COLO668 (cell line): ENCODE results near the gene ACTR2.
"Not testable (repeated sequence)": the region's sequence is repeated elsewhere in the genome, so short reads cannot be mapped to it uniquely, and the experiment has no call there.

Source experiments
- DNase-seq: peaks from one replicate; lab custom pipeline; 2025; ENCODE audit not compliant: unreplicated experiment; lab: John Stamatoyannopoulos, UW

ACTR2 gene

GRCh38 chr2:65227456-65228262 is at the start of gene ACTR2:
Gene ACTR2, plus strand, starts transcription at chr2:65227831. Its CDS starts 79 bp downstream, at chr2:65227910.
- peak; percentile 96 for DNase-seq

DNA sequence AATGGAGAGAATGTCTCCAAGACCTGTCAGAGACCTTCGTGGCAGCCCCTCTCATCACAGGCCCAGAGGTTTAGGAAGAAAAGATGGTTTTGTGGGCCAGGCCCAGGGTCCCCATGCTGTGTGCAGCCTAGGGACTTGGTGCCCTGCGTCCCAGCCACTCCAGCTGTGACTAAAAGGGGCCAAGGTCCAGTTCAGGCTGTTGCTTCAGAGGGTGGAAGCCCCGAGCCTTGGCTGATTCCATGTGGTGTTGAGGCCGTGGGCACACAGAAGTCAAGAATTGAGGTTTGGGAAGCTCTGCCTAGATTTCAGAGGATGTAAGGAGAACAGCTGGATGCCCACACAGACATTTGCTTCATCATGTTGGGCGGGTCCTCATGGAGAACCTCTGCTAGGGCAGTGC is 45.1 kb upstream of the ACTR2 start:
- no peak for DNase-seq

DNA sequence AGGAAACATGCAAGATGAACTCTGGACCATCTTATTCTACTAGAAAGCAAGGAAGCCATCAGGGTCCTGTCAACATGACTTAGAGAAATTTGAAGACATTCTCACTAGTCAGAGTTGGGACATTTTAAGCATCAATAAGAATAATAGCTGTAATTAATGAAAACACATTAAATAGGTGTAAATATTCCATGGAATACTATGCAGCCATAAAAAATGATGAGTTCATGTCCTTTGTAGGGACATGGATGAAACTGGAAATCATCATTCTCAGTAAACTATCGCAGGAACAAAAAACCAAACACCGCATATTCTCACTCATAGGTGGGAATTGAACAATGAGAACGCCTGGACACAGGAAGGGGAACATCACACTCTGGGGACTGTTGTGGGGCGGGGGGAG is 44.2 kb upstream of the ACTR2 start:
- DNase-seq, result not testable (repeated sequence)

GRCh38 chr2:65185012-65185411 is 42.6 kb upstream of the ACTR2 start:
- DNase-seq, result no peak

DNA sequence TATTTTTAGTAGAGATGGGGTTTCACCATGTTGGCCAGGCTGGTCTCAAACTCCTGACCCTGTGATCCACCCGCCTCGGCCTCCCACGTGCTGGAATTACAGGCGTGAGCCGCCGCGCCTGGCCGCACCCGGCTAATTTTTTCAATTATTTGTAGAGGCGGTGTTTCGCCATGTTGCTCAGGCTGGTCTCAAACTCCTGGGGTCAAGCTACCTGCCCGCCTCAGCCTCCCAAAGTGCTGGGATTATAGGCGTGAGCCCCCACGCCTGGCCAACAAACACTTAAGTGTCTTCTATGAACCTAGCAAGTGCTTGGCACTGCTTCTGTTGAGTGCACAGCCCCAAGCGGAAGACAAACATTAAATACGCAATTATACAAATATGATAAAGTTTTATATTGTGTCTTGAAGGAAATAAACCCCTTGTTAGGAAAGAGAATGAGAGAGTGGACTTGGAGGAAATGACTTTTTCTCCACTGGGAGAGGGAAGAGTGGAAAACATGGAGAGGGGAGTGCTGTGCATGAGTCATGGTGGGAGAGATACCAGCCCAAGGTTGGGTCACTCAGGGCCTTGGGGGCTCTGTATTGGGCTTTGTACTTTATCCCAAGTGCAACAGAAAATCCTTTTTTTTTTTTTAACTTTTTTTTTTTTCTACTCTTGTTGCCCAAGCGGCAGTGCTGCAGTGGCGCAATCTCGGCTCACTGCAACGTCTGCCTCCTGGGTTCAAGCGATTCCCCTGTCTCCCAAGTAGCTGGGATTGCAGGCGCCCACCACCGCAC is 41.4 kb upstream of the ACTR2 start:
- DNase-seq, result no peak

- peak; percentile 61 for DNase-seq
Observed at GRCh38 chr2:65186872-65187851, 40.5 kb upstream of the ACTR2 start.

GRCh38 chr2:65193446-65193845 is 34.2 kb upstream of the ACTR2 start:
- DNase-seq, result no peak

DNA sequence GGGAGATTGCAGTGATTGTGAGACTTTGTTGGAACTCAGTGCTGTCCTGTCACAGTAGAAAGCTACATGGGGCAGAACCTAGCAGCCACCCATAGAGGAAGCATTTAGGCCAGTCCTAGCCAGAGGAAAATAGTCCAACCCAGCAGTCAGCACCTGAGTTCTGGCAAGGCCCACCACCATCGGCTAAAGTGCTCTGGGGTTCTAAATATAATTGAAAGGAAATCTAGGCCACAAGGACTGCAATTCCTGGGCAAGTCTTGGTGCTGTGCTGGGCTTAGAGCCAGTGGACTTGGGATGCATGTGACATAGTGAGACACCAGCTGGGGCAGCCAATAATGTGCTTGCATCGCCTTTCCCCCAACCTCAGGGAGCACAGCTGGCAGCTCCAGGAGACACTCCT is 28.9 kb upstream of the ACTR2 start:
- DNase-seq, result no peak

GRCh38 chr2:65199166-65199565 is 28.5 kb upstream of the ACTR2 start:
- DNase-seq, result no peak

GRCh38 chr2:65199891-65200290 is 27.7 kb upstream of the ACTR2 start:
- DNase-seq, result no peak

DNA sequence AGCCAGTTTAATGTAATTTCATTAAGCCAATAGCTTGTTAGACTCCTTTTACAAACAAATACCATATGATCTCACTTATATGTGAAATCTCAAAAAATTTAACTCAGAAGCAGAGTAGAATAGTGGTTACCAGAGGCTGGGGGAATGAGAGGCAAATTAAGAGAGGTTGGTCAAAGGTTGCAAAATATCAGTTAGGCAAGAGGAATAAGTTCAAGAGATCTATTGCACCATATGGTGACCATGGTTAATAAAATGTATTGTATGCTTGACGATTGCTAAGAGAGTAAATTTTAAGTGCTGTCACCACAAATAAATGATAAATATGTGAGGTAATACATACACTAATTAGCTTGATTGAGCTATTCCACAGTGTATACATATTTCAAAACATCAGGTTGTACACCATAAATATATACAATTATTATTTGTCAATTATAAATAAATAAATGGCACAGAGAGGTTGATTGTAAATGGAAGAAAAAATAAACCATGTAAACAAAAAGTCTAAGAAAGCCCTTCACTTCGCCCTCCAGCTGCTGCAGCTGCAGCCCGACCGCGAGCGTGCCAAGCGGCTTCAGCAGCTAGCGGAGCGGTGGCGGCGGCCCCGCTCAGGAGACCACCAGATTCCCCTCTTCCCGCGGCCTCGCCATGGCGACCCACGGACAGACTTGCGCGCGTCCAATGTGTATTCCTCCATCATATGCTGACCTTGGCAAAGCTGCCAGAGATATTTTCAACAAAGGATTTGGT is 23.0 kb upstream of the ACTR2 start:
- DNase-seq, result peak; percentile 8

DNA sequence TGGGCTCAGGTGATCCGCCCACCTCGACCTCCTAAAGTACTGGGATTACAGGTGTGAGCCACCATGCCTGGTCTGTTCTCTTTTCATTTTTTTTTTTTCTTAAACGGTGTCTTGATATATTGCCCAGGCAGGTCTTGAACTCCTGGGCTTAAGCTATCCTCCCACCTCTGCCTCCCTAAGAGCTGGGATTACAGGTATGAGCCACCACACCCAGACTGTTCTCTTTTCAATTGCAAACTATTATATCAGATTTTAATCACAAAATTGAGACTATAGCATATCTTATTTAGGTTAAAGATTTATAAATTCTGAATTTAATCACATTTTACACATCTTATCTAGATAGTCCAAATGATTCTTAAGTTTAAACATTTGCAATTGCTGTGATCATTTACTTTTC is 15.5 kb upstream of the ACTR2 start:
- DNase-seq, result no peak

DNA sequence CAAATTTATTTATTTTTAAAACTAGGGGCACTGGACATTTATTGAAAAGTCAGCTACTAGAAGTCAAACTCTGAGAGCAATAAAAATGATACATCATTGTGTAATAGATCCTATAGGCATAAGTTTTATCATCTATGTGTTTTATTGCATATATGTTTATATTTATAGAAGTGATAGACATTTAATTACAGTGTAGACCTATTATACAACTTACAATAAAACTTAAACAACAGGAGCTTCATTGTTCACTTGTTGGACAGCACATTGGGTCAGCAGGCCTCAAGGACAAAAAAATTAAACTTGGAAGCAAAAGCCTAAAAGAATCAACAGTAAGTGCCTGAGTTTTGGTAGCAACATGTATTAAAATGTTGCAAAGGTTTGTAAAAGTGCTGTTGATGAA is 15.0 kb upstream of the ACTR2 start:
- no peak for DNase-seq

DNA sequence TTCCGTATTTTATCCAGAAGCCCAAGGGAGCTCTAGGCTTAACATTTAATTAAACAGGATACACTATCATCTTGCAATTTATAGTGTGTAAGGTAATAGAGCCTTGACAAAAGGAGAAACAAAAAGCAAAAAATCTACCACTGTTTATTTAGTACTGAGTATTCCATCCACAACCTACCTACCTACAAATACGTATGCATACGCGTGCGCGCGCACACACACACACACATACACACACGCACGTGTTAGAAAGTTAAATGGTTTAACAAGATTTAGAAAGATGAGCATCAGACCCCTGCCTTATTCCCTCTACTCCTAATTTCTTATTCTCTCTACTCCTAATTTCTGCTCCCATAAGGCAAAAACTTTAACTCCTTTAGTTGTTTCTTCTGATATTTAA is 14.6 kb upstream of the ACTR2 start:
- DNase-seq, result no peak

DNA sequence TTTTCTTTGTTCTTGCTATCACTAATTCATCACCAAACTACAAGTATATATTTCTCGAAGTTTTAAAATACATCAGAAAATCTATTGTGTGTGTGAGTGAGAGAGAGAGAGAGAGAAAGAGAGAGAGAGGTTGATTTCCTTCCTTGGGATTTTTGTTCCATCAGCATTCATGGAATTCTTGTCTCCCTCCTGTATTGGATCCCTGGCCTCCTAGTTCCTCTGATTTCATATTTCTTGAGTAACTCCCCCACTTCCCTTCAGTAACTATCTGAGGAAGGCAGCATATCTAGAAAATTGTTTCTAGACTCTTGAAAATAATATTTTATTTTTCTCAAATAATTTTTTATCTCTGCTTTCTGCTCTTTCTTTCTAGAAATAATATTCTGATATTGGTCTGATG is 13.3 kb upstream of the ACTR2 start:
- no peak for DNase-seq

GRCh38 chr2:65214843-65215242 is 12.8 kb upstream of the ACTR2 start:
- no peak for DNase-seq

DNA sequence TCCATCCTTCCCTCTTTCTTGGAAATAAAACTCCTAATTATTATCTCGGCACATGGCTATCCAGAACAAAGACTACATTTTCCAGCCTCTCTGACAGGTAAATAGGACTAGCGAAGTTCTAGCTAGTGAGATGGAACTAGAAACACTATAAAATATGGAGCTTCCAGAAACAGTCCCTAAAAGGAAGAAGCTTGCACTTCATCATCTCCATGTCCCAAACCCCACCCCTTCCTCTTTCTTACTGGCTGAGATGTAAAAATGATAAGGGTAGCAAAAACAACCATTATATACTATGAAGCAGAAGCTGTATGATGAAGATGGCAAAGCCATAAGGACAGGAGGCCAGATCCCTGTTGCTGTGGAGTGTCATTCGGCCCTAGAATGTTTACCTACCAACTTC is 11.7 kb upstream of the ACTR2 start:
- DNase-seq, result no peak

GRCh38 chr2:65220432-65221131 is 7.0 kb upstream of the ACTR2 start:
- DNase-seq, result no peak

GRCh38 chr2:65221275-65221674 is 6.4 kb upstream of the ACTR2 start:
- not testable (repeated sequence) for DNase-seq

DNA sequence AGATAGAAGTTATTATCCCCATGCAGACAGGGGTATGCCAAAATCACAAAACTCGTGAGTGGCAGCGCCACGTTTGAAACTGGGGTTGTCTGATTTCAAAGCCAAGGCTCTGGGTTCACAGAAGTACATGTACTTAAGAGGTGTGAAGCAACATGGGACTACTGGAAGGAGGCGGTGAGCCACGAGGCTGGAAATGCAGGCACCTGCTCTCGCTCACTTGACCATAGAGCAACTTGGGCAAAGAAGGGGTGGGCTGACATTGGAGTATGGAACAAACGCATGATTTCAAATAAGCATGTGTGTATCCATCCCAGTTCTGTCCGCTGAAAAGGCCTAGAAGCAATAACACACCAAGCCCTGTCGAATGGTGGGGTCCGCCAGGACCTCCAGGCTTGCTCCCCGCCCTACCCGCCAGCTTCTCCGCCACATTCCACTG is 593 bp upstream of the ACTR2 start:
- peak; percentile 25 for DNase-seq
